Breast epithelium (tissue), 4 donors: ENCODE data around the gene AKR1C8. TPM values are rescaled to one million over a fixed set of nuclear protein-coding genes. Genes with fewer than 3 reads are reported as not detected.

Experiments
- DNase-seq, 2 donors: peaks; one replicate each; pipeline ENCODE4 v3.0.0-alpha.2; 2019; ENCODE audit warnings: low spot score in 2 of 2
- H3K27ac ChIP-seq, 2 donors: fragments of 200-600 bp; sonication (generic) in 1 of 2; one replicate each; pipeline ENCODE4 v1.5.1; 2016 to 2019; ENCODE audit warnings: mild to moderate bottlenecking in 1 of 2
- H3K27me3 ChIP-seq, 2 donors: fragments of 200-600 bp; sonication (generic) in 1 of 2; one replicate each; pipeline versions ENCODE4 v1.5.1 to v1.6.0; 2017 to 2019; ENCODE audit warnings: control low read depth in 1 of 2, mild to moderate bottlenecking in 1 of 2
- H3K36me3 ChIP-seq: fragments of 200-600 bp; one replicate; pipeline ENCODE4 v1.5.1; 2019
- H3K4me1 ChIP-seq, 2 donors: fragments of 200-600 bp; sonication (generic); one replicate each; pipeline ENCODE4 v1.5.1; 2016 to 2019; ENCODE audit warnings: control low read depth in 1 of 2
- H3K4me3 ChIP-seq, 3 donors: fragments of 200-600 bp; sonication (generic); 1 replicate in 2 of 3; 2 replicates in 1 of 3; pipeline ENCODE4 v1.5.1; 2016 to 2019; ENCODE audit warnings: mild to moderate bottlenecking in 3 of 3, moderate library complexity in 2 of 3
- H3K9me3 ChIP-seq, 2 donors: fragments of 200-600 bp; sonication (generic) in 1 of 2; one replicate each; pipeline ENCODE4 v1.5.1; 2016 to 2019; ENCODE audit warnings: control low read depth in 1 of 2
- CTCF ChIP-seq, 3 donors: fragments of 450-650 bp; IDR thresholded peaks; one replicate each; pipeline ENCODE4 v1.5.1; 2016 to 2017; ENCODE audit warnings: antibody characterized with exemption in 3 of 3, mild to moderate bottlenecking in 3 of 3, moderate library complexity in 3 of 3
- POLR2A ChIP-seq: fragments of 450-650 bp; IDR thresholded peaks from one replicate; pipeline ENCODE4 v1.6.1; 2016; ENCODE audit warnings: antibody characterized with exemption, mild to moderate bottlenecking, moderate library complexity
- POLR2AphosphoS5 ChIP-seq, 3 donors: sonication (generic); formaldehyde crosslinking; IDR thresholded peaks; one replicate each; pipeline ENCODE4 v1.6.1; 2017; ENCODE audit warnings: antibody characterized with exemption in 3 of 3
- intact Hi-C: fragments of 100-400 bp; cut with DNase I; formaldehyde crosslinking; loops from one replicate; pipeline ENCODE4 v1.15.1; 2023; ENCODE audit warnings: low total_unique reads
- total RNA-seq, 3 donors: library from RNA; depleted of rRNA; stranded (reverse); fragments of >200 nt; gene quantifications; one replicate each; pipeline ENCODE4 v1.1.0, GENCODE V29; 2016

The AKR1C8 gene
- total RNA-seq, 3 donors from 2014 or later: 0.33 to 0.73 TPM; not detected in 1

DNA sequence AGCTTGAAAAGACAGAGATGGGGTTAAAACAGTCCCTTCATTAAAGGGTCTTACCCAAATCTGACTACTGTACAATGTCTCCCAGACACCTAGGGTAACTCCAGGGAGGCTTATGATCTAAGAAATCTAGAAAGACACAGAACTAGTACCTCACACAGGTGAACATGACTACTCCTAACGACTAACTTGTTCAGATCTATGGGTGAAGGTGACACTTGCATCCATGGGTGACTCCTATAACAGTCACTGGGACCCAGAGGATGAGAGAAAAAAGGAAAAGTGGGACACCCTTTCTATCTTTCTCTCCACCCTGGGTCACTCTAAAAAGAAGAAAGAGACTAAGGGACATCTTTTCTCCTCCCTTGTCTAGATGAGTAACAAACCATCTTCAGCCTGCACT, 19.2 kb downstream of the AKR1C8 start:
- Histone ChIP-seq H3K27ac (no peak overlapping the region), H3K27me3 (no peaks in the 10 kb centered on the region), H3K4me3 (no peak overlapping the region), H3K9me3 (peaks cover 27 to 70% of the 10 kb centered on the region in 2 donors), H3K4me1 (no peaks in the 10 kb centered on the region), H3K36me3 (no peaks in the 10 kb centered on the region)
- intact Hi-C loops: loop anchor here (1.0 kb wide), 1 partner anchor 11 kb away; no protein-coding TSS in a partner anchor
- no peak for DNase-seq
- TF ChIP-seq POLR2A (no peak), POLR2AphosphoS5 (IDR thresholded peaks at IDR 0.05) (no peak), CTCF (IDR thresholded peaks at IDR 0.05) (no peak)

- no peak overlapping the region for H3K4me3 ChIP-seq
- no peak for DNase-seq
- intact Hi-C loops: no loop called here
- H3K27me3 ChIP-seq: no peaks in the 10 kb centered on the region
- no peaks in the 10 kb centered on the region for H3K4me1 ChIP-seq
- TF ChIP-seq CTCF (IDR thresholded peaks at IDR 0.05) (no peak), POLR2AphosphoS5 (IDR thresholded peaks at IDR 0.05) (no peak), POLR2A (no peak)
- peaks cover 27 to 75% of the 10 kb centered on the region in 2 donors for H3K9me3 ChIP-seq
- no peak overlapping the region for H3K27ac ChIP-seq
- H3K36me3 ChIP-seq: no peaks in the 10 kb centered on the region
Observed at GRCh38 chr10:5163487-5163886, 21.5 kb downstream of the AKR1C8 start.

GRCh38 chr10:5159126-5159525, 25.8 kb downstream of the AKR1C8 start:
- Histone ChIP-seq H3K4me1 (no peaks in the 10 kb centered on the region), H3K4me3 (no peak overlapping the region), H3K36me3 (no peaks in the 10 kb centered on the region), H3K27me3 (no peaks in the 10 kb centered on the region), H3K27ac (no peak overlapping the region), H3K9me3 (peaks cover 4 to 39% of the 10 kb centered on the region in 2 donors)
- intact Hi-C loops: no loop called here
- TF ChIP-seq POLR2A: no peak
- DNase-seq: no peak

GRCh38 chr10:5157501-5157900, 27.4 kb downstream of the AKR1C8 start:
- intact Hi-C loops: no loop called here
- Histone ChIP-seq H3K27me3 (no peaks in the 10 kb centered on the region), H3K36me3 (no peaks in the 10 kb centered on the region), H3K4me1 (no peaks in the 10 kb centered on the region), H3K4me3 (no peak overlapping the region), H3K27ac (no peak overlapping the region), H3K9me3 (peaks cover 0 to 23% of the 10 kb centered on the region in 2 donors)
- no peak for DNase-seq
- TF ChIP-seq POLR2AphosphoS5 (IDR thresholded peaks at IDR 0.05) (no peak), POLR2A (no peak), CTCF (IDR thresholded peaks at IDR 0.05) (no peak)

DNA sequence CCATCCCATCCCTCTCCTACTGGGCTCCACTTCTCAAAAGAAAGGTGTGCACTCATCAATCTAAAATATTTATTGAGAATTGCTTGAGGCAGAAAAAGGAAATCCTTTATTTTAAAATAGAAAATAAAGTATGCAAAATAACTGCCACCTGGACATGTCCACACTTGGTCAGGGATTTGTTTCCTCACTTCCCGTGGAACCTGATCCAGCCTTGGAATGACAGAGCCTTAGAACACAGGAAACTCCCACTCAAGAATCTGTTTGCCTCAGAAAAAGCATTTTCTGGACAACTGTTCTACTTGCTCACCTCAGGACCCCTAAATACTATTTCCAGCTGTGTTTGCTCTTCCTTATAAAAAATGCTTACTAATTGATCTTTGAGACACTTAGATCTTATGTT, 29.0 kb downstream of the AKR1C8 start:
- Histone ChIP-seq H3K27me3 (no peaks in the 10 kb centered on the region), H3K4me1 (no peaks in the 10 kb centered on the region), H3K36me3 (no peaks in the 10 kb centered on the region), H3K27ac (no peak overlapping the region), H3K9me3 (peaks cover 0 to 8% of the 10 kb centered on the region in 2 donors), H3K4me3 (no peak overlapping the region)
- no peak for TF ChIP-seq CTCF (IDR thresholded peaks at IDR 0.05)
- no peak for TF ChIP-seq POLR2AphosphoS5 (IDR thresholded peaks at IDR 0.05)
- no peak for TF ChIP-seq POLR2A
- DNase-seq: no peak
- intact Hi-C loops: no loop called here

GRCh38 chr10:5151076-5151475, 33.9 kb downstream of the AKR1C8 start:
- no peak for DNase-seq
- Histone ChIP-seq H3K27ac (no peak overlapping the region), H3K27me3 (no peaks in the 10 kb centered on the region), H3K4me3 (no peak overlapping the region), H3K9me3 (peaks cover 0 to 10% of the 10 kb centered on the region in 2 donors), H3K4me1 (no peaks in the 10 kb centered on the region), H3K36me3 (no peaks in the 10 kb centered on the region)
- TF ChIP-seq POLR2A (no peak), CTCF (IDR thresholded peaks at IDR 0.05) (no peak), POLR2AphosphoS5 (IDR thresholded peaks at IDR 0.05) (no peak)
- intact Hi-C loops: no loop called here
